Keratinocyte (primary cell): ENCODE results near the gene DENND1A. TPM values are rescaled to one million over a fixed set of nuclear protein-coding genes. Genes with fewer than 3 reads are reported as not detected.

Source experiments
- DNase-seq: peaks from one replicate; pipeline ENCODE4 v3.0.0-alpha.2; 2011; ENCODE audit warnings: low read depth, missing footprints, low spot score
- FAIRE-seq: peaks from 2 replicates; lab custom pipeline; 2011; peaks lifted over from hg19 to GRCh38; lab: Jason Lieb, UNC
- H2AFZ ChIP-seq: 2 replicates; pipeline ENCODE4 v1.6.0; 2012; ENCODE audit warnings: low read length, control low read depth, inconsistent platforms; ENCODE audit not compliant: control insufficient read depth
- H3K27ac ChIP-seq: 2 replicates; pipeline ENCODE4 v1.5.1; 2011; ENCODE audit warnings: low read length; ENCODE audit not compliant: control insufficient read depth, insufficient read depth
- H3K27me3 ChIP-seq: 3 replicates; pipeline ENCODE4 v1.6.0; 2011; ENCODE audit warnings: low read length; ENCODE audit not compliant: control insufficient read depth, insufficient read depth; ENCODE audit errors: extremely low read depth
- H3K36me3 ChIP-seq, 2 experiments: 2 replicates in 1 of 2; 3 replicates in 1 of 2; pipeline ENCODE4 v1.5.1; 2011; ENCODE audit warnings: low read length in 2 of 2, mild to moderate bottlenecking in 1 of 2; ENCODE audit not compliant: control insufficient read depth in 2 of 2, insufficient read depth in 2 of 2; ENCODE audit errors: extremely low read depth in 1 of 2
- H3K4me1 ChIP-seq: 3 replicates; pipeline ENCODE4 v1.5.1; 2011; ENCODE audit warnings: low read length; ENCODE audit not compliant: control insufficient read depth, insufficient read depth; ENCODE audit errors: extremely low read depth
- H3K4me2 ChIP-seq: 3 replicates; pipeline ENCODE4 v1.6.0; 2011; ENCODE audit warnings: low read depth, low read length; ENCODE audit not compliant: control insufficient read depth, insufficient read depth; ENCODE audit errors: extremely low read depth
- H3K4me3 ChIP-seq, 3 experiments: fragments of 200-600 bp in 1 of 3; sonication (generic) in 1 of 3; 2 replicates in 2 of 3; 3 replicates in 1 of 3; pipeline ENCODE4 v1.5.1; 2011 to 2016; ENCODE audit warnings: low read length in 3 of 3, mild to moderate bottlenecking in 3 of 3, control low read depth in 2 of 3, inconsistent platforms in 1 of 3, low read depth in 1 of 3, mixed read lengths in 1 of 3, mixed run types in 1 of 3, moderate library complexity in 1 of 3; ENCODE audit not compliant: control insufficient read depth in 2 of 3, insufficient read depth in 2 of 3; ENCODE audit errors: extremely low read depth in 1 of 3
- H3K79me2 ChIP-seq: 2 replicates; pipeline ENCODE4 v1.6.0; 2012; ENCODE audit warnings: low read length; ENCODE audit not compliant: control insufficient read depth, insufficient read depth
- H3K9ac ChIP-seq: 3 replicates; pipeline ENCODE4 v1.6.0; 2011; ENCODE audit warnings: low read length; ENCODE audit not compliant: control insufficient read depth, insufficient read depth; ENCODE audit errors: extremely low read depth
- H3K9me1 ChIP-seq: 3 replicates; pipeline ENCODE4 v1.6.0; 2011; ENCODE audit warnings: low read length; ENCODE audit not compliant: control insufficient read depth, insufficient read depth; ENCODE audit errors: extremely low read depth
- H3K9me3 ChIP-seq: 2 replicates; pipeline ENCODE4 v1.5.1; 2012; ENCODE audit warnings: low read depth, low read length; ENCODE audit not compliant: control insufficient read depth
- H4K20me1 ChIP-seq: 3 replicates; pipeline ENCODE4 v1.6.0; 2011; ENCODE audit warnings: low read length; ENCODE audit not compliant: control insufficient read depth, insufficient read depth; ENCODE audit errors: extremely low read depth
- EZH2 ChIP-seq: IDR thresholded peaks from one replicate; pipeline ENCODE4 v1.6.1; 2012; ENCODE audit warnings: inconsistent platforms, mild to moderate bottlenecking, low read length, moderate library complexity
- dilution Hi-C: fragments of 300-500 bp; cut with MboI; formaldehyde crosslinking; loops from one replicate; pipeline ENCODE4 v1.7.0; 2020; ENCODE audit warnings: low sequenced_read_pairs; ENCODE audit not compliant: extremely low pct_ligation_motif_present
- polyA plus RNA-seq, 5 experiments: library from polyadenylated mRNA; depleted of rRNA in 3 of 5; stranded (reverse) in 3 of 5; stranded (forward) in 1 of 5; unstranded in 1 of 5; fragments of >200 nt; gene quantifications; 1 replicate in 1 of 5; 2 replicates in 3 of 5; 3 replicates in 1 of 5; pipeline versions ENCODE4 v1.2.1 to v1.2.3, GENCODE V29; 2011 to 2012; ENCODE audit warnings: missing spikeins in 2 of 5, low read depth in 1 of 5, low replicate concordance in 1 of 5
- TF ChIP-seq, protein P1 (sequence below), 3 experiments: IDR thresholded peaks in 1 of 3; conservative IDR thresholded peaks in 1 of 3; optimal IDR thresholded peaks in 1 of 3; 2 replicates in 2 of 3; 3 replicates in 1 of 3; pipeline versions ENCODE3 to v1.5.1; 2011; ENCODE audit warnings: low read length in 3 of 3, mild to moderate bottlenecking in 3 of 3, moderate library complexity in 2 of 3, control low read depth in 1 of 3, inconsistent platforms in 1 of 3; ENCODE audit not compliant: insufficient read depth in 2 of 3; ENCODE audit errors: extremely low read depth in 1 of 3

DENND1A gene
- polyA plus RNA-seq, 1 donor (not counting 4 experiments of a cell fraction or from before 2014, with no cell fraction given), result 13.0 TPM

DNA sequence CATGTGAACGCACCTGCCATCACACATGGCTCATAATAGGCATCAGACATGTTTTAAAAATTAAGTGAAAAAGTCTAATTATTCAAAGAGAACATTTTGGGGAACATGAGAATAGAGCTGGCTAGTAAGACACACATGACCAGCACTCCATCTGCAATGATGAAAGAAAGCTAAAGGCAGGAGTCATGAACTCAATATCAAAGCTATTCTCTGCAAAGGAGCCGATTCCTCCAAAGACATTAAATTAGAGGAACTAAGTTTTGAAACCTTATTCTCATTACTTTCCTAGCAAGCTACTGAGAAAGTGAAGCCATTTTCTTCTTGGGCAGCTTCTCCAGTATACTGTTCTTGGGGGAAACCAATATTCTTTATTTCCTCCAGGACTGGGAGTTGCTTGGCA, 401.9 kb downstream of the DENND1A start:
- Histone ChIP-seq H2AFZ (no peak overlapping the region), H3K27me3 (no peaks in the 10 kb centered on the region), H3K9me1 (no peaks in the 10 kb centered on the region), H3K27ac (no peak overlapping the region), H3K36me3 (no peaks in the 10 kb centered on the region), H3K79me2 (no peaks in the 10 kb centered on the region), H3K9ac (no peak overlapping the region), H4K20me1 (no peaks in the 10 kb centered on the region), H3K4me3 (no peak overlapping the region), H3K9me3 (no peaks in the 10 kb centered on the region), H3K4me1 (no peaks in the 10 kb centered on the region), H3K4me2 (no peak overlapping the region)
- dilution Hi-C loops, result no loop called here
- DNase-seq (no peak), FAIRE-seq (no peak)
- TF ChIP-seq EZH2, result no peak
- TF ChIP-seq, protein P1, sequence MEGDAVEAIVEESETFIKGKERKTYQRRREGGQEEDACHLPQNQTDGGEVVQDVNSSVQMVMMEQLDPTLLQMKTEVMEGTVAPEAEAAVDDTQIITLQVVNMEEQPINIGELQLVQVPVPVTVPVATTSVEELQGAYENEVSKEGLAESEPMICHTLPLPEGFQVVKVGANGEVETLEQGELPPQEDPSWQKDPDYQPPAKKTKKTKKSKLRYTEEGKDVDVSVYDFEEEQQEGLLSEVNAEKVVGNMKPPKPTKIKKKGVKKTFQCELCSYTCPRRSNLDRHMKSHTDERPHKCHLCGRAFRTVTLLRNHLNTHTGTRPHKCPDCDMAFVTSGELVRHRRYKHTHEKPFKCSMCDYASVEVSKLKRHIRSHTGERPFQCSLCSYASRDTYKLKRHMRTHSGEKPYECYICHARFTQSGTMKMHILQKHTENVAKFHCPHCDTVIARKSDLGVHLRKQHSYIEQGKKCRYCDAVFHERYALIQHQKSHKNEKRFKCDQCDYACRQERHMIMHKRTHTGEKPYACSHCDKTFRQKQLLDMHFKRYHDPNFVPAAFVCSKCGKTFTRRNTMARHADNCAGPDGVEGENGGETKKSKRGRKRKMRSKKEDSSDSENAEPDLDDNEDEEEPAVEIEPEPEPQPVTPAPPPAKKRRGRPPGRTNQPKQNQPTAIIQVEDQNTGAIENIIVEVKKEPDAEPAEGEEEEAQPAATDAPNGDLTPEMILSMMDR (optimal IDR thresholded peaks at IDR 0.05 in 1 of 3, IDR thresholded peaks at IDR 0.05 in 1 of 3, conservative IDR thresholded peaks at IDR 0.05 in 1 of 3; ENCODE audit: extremely low read depth in 1 of 3, insufficient read depth in 2 of 3, low read length in 3 of 3), result no peak

DNA sequence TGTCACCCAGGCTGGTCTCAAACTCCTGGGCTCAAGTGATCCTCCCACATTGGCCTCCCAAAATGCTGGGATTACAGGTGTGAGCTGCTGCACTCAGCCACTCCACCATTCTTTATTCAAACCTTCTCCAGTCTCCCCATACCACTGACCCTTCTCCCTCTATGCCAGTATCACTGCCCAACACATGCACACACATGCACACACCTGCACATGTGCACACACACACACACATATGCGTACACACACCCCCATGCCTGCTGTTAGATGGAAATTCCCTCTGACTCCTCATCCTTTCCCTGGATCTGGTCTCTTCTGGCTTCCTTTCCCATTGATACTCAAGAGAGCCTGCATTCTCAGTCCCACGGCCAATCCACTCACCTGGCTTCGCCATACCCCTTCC, 404.0 kb downstream of the DENND1A start:
- TF ChIP-seq, protein P1 (optimal IDR thresholded peaks at IDR 0.05 in 1 of 3, IDR thresholded peaks at IDR 0.05 in 1 of 3, conservative IDR thresholded peaks at IDR 0.05 in 1 of 3; ENCODE audit: extremely low read depth in 1 of 3, insufficient read depth in 2 of 3, low read length in 3 of 3), result no peak
- no peak for TF ChIP-seq EZH2
- H3K4me1 ChIP-seq, result no peaks in the 10 kb centered on the region
- no peak overlapping the region for H3K9ac ChIP-seq
- FAIRE-seq (no peak), DNase-seq (no peak)
- H3K27ac ChIP-seq, result no peak overlapping the region
- H3K4me3 ChIP-seq, result no peak overlapping the region
- no peaks in the 10 kb centered on the region for H3K9me1 ChIP-seq
- dilution Hi-C loops, result no loop called here
- H3K79me2 ChIP-seq, result no peaks in the 10 kb centered on the region
- H2AFZ ChIP-seq, result no peak overlapping the region
- H3K27me3 ChIP-seq, result no peaks in the 10 kb centered on the region
- no peaks in the 10 kb centered on the region for H3K36me3 ChIP-seq
- H4K20me1 ChIP-seq, result no peaks in the 10 kb centered on the region
- no peak overlapping the region for H3K4me2 ChIP-seq
- no peaks in the 10 kb centered on the region for H3K9me3 ChIP-seq
